HepG2 (cell line): ENCODE measurements around the gene ENO1. TPM values are rescaled to one million over a fixed set of nuclear protein-coding genes. Genes with fewer than 3 reads are reported as not detected.

Source experiments
- ATAC-seq: fragments of 200-7000 bp; cut with Tn5 transposase; 3 replicates; pipeline ENCODE4 v1.9.1; 2020; ENCODE audit warnings: mild to moderate bottlenecking, moderate library complexity
- BruUV-seq: library from RNA; stranded (reverse); fragments of 400-500 nt; replicated peaks from 2 replicates; lab custom pipeline; 2021; lab: Mats Ljungman, UMichigan
- CTCF ChIA-PET: fragments of 300-600 bp; formaldehyde crosslinking; extraction: SDS; loops from one replicate; lab custom pipeline; 2021; ENCODE audit warnings: low total read pairs, inconsistent platforms, low intra/inter-chr PET ratio; lab: Yijun Ruan, JAX
- POLR2A ChIA-PET: fragments of 350-600 bp; sonication (Branson Sonifier 250); formaldehyde crosslinking; loops from one replicate; lab custom pipeline; 2020; ENCODE audit warnings: antibody characterized with exemption, inconsistent platforms; lab: Yijun Ruan, JAX
- DNase-seq: peaks from one replicate; pipeline ENCODE4 v3.0.0-alpha.2; 2015; ENCODE audit warnings: low spot score
- FAIRE-seq: peaks from 3 replicates; lab custom pipeline; 2011; peaks lifted over from hg19 to GRCh38; lab: Jason Lieb, UNC
- H2AFZ ChIP-seq: one replicate; pipeline ENCODE4 v1.6.1; 2011; ENCODE audit warnings: low read length, inconsistent platforms
- H3K27ac ChIP-seq: fragments of 300-600 bp; 3 replicates; pipeline ENCODE4 v1.8.0; 2011; ENCODE audit warnings: mixed run types, mild to moderate bottlenecking, mixed read lengths, low read length, inconsistent platforms; ENCODE audit not compliant: insufficient read depth; ENCODE audit errors: extremely low read length
- H3K27me3 ChIP-seq, 2 experiments: fragments of 200-600 bp in 1 of 2; 2 replicates in 1 of 2; 3 replicates in 1 of 2; pipeline versions ENCODE4 v1.6.0 to v1.8.0; 2011; ENCODE audit warnings: low read length in 2 of 2, mild to moderate bottlenecking in 2 of 2, moderate library complexity in 2 of 2, inconsistent platforms in 1 of 2; ENCODE audit not compliant: insufficient read depth in 2 of 2, control insufficient read depth in 1 of 2
- H3K36me3 ChIP-seq, 2 experiments: fragments of 200-600 bp in 1 of 2; replicated peaks in 1 of 2; 2 replicates in 1 of 2; 3 replicates in 1 of 2; pipeline versions ENCODE4 v1.5.1 to v1.8.0; 2011; ENCODE audit warnings: low read length in 2 of 2, inconsistent platforms in 1 of 2; ENCODE audit not compliant: insufficient read depth in 2 of 2, control insufficient read depth in 1 of 2
- H3K4me1 ChIP-seq: 2 replicates; pipeline ENCODE4 v1.5.1; 2012; ENCODE audit warnings: low read length, inconsistent platforms; ENCODE audit not compliant: insufficient read depth
- H3K4me2 ChIP-seq: 2 replicates; pipeline ENCODE4 v1.6.0; 2011; ENCODE audit warnings: low read depth, low read length, inconsistent platforms
- H3K4me3 ChIP-seq, 3 experiments: fragments of 200-600 bp in 1 of 3; sonication (generic), shearing (Covaris generic) in 1 of 3; replicated peaks in 1 of 3; 2 replicates each; pipeline ENCODE4 v1.5.1; 2011 to 2016; ENCODE audit warnings: low read length in 3 of 3, inconsistent platforms in 2 of 3, low read depth in 2 of 3, mild to moderate bottlenecking in 2 of 3, control low read depth in 1 of 3, mixed read lengths in 1 of 3; ENCODE audit not compliant: insufficient read depth in 1 of 3
- H3K79me2 ChIP-seq: one replicate; pipeline ENCODE4 v1.6.1; 2011; ENCODE audit warnings: low read length, inconsistent platforms; ENCODE audit not compliant: insufficient read depth
- H3K9ac ChIP-seq: 2 replicates; pipeline ENCODE4 v1.6.0; 2011; ENCODE audit warnings: mild to moderate bottlenecking, low read depth, low read length, inconsistent platforms; ENCODE audit not compliant: insufficient read depth
- H3K9me3 ChIP-seq: 2 replicates; pipeline ENCODE4 v1.5.1; 2012; ENCODE audit warnings: mild to moderate bottlenecking, low read length
- H4K20me1 ChIP-seq: 2 replicates; pipeline ENCODE4 v1.6.0; 2011; ENCODE audit warnings: inconsistent platforms, mild to moderate bottlenecking, low read length, moderate library complexity; ENCODE audit not compliant: insufficient read depth
- ARID5B ChIP-seq: IDR thresholded peaks from 2 replicates; pipeline ENCODE4 v1.4.0; 2020; ENCODE audit warnings: mild to moderate bottlenecking, missing genetic modification reagents
- PHF21A ChIP-seq: sonication (generic); formaldehyde crosslinking; IDR thresholded peaks from 2 replicates; pipeline ENCODE4 v1.5.0; 2020; ENCODE audit warnings: mild to moderate bottlenecking, missing genetic modification reagents
- RBFOX2 ChIP-seq: fragments of 200-400 bp; formaldehyde crosslinking; IDR thresholded peaks from 2 replicates; pipeline ENCODE4 v1.6.1; 2017; ENCODE audit warnings: low read depth, mild to moderate bottlenecking, low read length
- WGBS: methylation state at CpG from one replicate; pipeline ENCODE4 v1.1.6; 2017; ENCODE audit warnings: low lambda C conversion rate; 5-methylcytosine and 5-hydroxymethylcytosine counted together
- in situ Hi-C: cut with HindIII; loops from 2 replicates; pipeline ENCODE4 v1.10.0; 2017; ENCODE audit warnings: low pct_unique_long_range_greater_than_20kb; ENCODE audit not compliant: extremely low pct_ligation_motif_present
- intact Hi-C: fragments of 100-400 bp; cut with micrococcal nuclease; formaldehyde crosslinking; loops from one replicate; pipeline ENCODE4 v1.10.0; 2022; ENCODE audit not compliant: unreplicated experiment
- polyA plus RNA-seq, 8 experiments: library from polyadenylated mRNA; depleted of rRNA in 3 of 8; stranded (reverse) in 7 of 8; unstranded in 1 of 8; fragments of >200 nt; fragmentation: Illumina TruSeq in 4 of 8; extraction: Trizol in 4 of 8; gene quantifications; 2 replicates each; pipeline versions ENCODE4 v1.2.1 to v1.2.3, GENCODE V29; 2011 to 2016; ENCODE audit warnings: low read depth in 4 of 8, missing spikeins in 1 of 8, mixed read lengths in 1 of 8; ENCODE audit not compliant: insufficient read depth in 1 of 8
- total RNA-seq, 5 experiments: library from RNA; depleted of rRNA; stranded (reverse); fragments of >200 nt; fragmentation: Illumina TruSeq; extraction: Trizol; gene quantifications; 2 replicates each; pipeline ENCODE4 v1.2.3, GENCODE V29; 2016; ENCODE audit warnings: low read depth in 1 of 5

Gene ENO1
- total and polyA plus RNA-seq, 2 of the 13 experiments (the other 11 are each of a cell fraction or from before 2014, with no cell fraction given) = 1,559 to 3,103 TPM

GRCh38 chr1:8876087-8876486, 2.4 kb downstream of the ENO1 start:
- peaks cover 63% of the 10 kb centered on the region for H4K20me1 ChIP-seq
- peaks cover 74% of the 10 kb centered on the region for H3K79me2 ChIP-seq

More at GRCh38 chr1:8876087-8876486, 2.4 kb downstream of the ENO1 start:
- peak overlapping the region; percentile 90 for H3K4me2 ChIP-seq
- peaks cover 20 to 54% of the 10 kb centered on the region in 2 experiments for H3K36me3 ChIP-seq
- TSS peak; percentile 40 for BruUV-seq
- 19% methylated on average over 3 of the region's 3 CpGs for WGBS
- H3K27ac ChIP-seq = peak overlapping the region; percentile 90
- POLR2A ChIA-PET = interaction anchor here (0.6 to 4.9 kb wide), 2 partner anchors 13 to 23 kb away, joined by 3 to 116 read pairs; no protein-coding TSS in a partner anchor
- no peak for TF ChIP-seq ARID5B
- TF ChIP-seq RBFOX2 = peak; percentile 69
- TF ChIP-seq PHF21A (CRISPR knock-in tag) = 0 out of 2 replicates have a peak, but pooled peaks have one; percentile 8
- TF ChIP-seq, all 625 proteins: peak for 2
- Histone ChIP-seq H3K27me3 (peaks cover 0 to 2% of the 10 kb centered on the region in 2 experiments; a peak in 2 of 5 replicates), H3K4me1 (peaks cover 60% of the 10 kb centered on the region), H3K9ac (peak overlapping the region; percentile 97), H3K4me3 (peak overlapping the region; percentile 70 to 93 (median 93)), H2AFZ (no peak overlapping the region), H3K9me3 (no peaks in the 10 kb centered on the region)
- FAIRE-seq = no peak
- intact Hi-C loops (no loop called here), in situ Hi-C loops (no loop called here)
- no peak for ATAC-seq
- no peak for DNase-seq
- CTCF ChIA-PET = no interaction called here
